Fibroblast of skin of right quadriceps (primary cell): Measurements from ENCODE around the gene NECTIN2.
"Not testable (repeated sequence)": the region's sequence is repeated elsewhere in the genome, so short reads cannot be mapped to it uniquely, and the experiment has no call there.

Experiments
- DNase-seq: peaks from one replicate; pipeline ENCODE4 v3.0.0-alpha.2; 2013

NECTIN2 gene

DNA sequence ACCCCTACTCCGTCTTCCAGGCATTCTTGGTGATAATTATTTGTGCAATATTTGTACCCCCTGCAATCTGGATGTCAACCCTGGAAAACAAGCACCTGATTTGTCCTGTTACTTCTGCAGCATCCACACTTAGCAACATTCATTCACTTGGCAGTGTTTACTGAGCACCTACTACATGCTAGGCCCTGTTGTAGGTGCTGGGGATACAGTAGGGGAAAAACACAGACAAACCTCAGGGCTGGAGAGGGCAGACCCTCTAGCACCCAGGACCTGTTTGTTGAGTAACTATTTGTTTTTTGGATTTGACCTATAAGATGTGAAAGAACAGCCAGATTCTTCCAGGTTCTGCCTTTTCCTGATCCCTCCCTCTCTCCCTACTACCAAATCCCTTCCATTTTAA, 9.5 kb downstream of the NECTIN2 start:
- DNase-seq, result no peak

DNA sequence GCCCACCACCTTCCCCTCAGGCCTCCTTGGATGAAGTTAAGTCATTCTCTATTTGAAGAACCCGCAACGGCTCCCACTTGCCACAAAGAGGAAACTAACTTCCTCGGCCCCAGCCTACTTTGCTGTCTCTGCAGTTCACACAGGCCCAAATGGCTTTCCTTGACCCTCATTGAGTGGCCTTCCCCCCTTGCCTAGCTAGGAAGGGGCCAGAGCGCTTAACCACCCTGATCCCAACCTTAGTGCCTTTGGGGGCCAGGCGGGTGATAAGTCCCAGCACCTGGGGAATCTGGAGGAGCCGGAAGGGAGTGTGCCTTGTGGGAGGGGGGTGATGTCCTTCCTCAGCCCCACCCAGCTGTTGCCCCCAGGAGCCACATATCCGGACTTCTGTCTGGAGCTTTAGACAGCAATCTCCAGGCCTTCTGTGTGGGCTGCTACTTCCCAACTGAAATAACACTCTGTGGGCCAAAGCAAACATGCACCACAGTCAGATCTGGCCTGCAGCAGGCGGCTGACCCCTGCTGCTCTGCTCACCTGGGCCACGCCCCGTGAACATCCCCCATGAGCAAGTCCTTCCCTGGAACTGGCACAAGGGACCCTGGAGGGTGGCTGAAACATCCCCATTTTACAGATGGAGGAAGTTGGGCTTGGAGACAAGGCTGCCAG, 10.5 kb downstream of the NECTIN2 start:
- no peak for DNase-seq

DNA sequence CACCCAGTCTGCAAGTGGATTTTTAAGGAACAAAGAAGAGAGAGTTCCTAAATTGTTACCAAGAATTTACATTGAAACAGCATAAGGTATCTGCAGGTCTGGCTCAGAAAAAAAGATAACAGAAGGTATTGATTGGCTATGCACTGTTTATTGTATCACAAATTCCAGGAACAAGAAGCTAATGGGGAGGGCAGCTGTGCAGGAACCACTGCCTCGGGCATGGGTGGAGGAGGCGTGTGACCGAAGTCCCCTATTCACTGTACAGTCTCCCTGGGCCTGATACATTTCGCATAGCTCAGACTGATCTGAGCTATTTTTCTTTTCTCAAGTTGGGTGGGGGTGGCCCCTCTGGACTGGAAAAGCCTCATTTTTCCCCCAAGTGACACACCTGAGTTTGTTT, 11.7 kb downstream of the NECTIN2 start:
- no peak for DNase-seq

DNA sequence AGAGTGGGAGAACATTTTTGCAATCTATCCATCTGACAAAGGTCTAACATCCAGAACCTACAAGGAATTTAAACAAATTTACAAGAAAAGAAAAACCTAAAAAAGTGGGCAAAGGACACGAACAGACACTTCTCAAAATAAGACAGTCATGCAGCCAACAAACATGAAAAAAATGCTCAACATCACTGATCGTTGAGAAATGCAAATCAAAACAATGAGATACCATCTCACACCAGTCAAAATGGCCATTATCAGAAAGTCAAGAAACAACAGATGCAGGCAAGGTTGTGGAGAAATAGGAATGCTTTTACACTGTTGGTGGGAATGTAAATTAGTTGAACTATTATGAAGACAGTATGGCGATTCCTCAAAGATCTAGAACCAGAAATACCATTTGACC, 15.5 kb downstream of the NECTIN2 start:
- not testable (repeated sequence) for DNase-seq

DNA sequence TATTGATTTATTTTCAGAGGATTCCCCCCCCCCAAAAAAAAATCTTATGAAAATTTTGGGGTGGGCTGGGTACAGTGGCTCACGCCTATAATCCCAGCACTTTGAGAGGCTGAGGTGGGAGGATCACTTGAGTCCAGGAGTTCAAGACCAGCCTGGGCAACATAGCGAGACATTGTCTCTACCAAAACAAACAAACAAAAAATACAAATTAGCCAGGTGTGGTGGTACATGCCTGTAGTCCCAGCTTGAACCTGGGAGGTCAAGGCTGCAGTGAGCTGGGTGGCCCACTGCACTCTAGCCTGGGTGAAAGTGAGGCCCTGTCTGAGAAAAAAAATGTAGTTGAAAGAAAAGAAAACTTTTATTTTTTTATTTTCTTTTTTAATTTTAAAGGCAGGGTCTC, 17.9 kb downstream of the NECTIN2 start:
- no peak for DNase-seq

DNA sequence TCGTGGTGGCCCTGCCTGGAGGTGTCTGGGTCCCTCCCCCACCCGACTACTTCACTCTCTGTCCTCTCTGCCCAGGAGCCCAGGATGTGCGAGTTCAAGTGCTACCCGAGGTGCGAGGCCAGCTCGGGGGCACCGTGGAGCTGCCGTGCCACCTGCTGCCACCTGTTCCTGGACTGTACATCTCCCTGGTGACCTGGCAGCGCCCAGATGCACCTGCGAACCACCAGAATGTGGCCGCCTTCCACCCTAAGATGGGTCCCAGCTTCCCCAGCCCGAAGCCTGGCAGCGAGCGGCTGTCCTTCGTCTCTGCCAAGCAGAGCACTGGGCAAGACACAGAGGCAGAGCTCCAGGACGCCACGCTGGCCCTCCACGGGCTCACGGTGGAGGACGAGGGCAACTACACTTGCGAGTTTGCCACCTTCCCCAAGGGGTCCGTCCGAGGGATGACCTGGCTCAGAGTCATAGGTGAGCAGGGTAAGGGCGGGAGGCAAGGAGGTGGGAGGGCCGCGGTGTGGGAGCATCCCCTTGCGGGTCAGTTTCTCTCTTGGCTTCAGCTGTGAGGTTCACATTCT, 19.2 kb downstream of the NECTIN2 start:
- DNase-seq, result no peak

DNA sequence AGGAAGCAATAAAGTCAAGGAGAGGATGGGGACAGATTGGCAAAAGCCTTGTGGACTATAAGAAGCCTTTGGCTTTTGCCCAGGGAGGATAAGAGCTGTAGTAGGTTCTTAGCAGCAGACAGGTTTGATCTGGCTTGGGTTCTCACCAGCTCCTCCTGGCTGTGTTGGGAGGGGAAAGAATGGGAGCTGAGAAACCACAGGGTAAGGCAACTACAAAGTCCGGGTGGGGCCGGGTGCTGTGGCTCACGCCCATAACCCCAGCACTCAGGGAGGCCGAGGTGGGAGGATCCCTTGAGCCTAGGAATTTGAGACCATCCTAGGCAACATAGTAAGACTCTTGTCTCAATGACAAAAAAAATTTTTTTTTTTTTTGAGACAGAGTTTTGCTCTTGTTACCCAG, 20.6 kb downstream of the NECTIN2 start:
- DNase-seq, result no peak

DNA sequence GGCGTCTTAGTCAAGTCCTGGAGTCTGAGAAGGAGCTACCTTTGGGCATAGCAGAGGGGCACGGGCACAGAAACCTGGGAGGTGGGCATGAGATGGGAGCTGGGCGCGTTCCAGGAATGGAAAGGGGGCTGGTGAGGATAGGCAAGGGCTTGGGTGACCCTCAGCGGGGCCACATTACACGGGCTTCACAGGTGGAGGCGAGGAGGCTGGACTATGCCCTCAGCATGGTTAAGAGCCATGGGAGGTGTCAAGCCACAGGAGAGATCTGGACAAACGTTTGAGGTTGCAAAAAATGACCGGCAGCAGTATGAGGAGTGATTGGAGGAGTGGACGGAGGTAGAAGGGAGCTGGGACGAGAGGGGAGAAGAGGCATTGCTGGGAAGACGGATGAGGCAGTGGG, 21.5 kb downstream of the NECTIN2 start:
- no peak for DNase-seq

DNA sequence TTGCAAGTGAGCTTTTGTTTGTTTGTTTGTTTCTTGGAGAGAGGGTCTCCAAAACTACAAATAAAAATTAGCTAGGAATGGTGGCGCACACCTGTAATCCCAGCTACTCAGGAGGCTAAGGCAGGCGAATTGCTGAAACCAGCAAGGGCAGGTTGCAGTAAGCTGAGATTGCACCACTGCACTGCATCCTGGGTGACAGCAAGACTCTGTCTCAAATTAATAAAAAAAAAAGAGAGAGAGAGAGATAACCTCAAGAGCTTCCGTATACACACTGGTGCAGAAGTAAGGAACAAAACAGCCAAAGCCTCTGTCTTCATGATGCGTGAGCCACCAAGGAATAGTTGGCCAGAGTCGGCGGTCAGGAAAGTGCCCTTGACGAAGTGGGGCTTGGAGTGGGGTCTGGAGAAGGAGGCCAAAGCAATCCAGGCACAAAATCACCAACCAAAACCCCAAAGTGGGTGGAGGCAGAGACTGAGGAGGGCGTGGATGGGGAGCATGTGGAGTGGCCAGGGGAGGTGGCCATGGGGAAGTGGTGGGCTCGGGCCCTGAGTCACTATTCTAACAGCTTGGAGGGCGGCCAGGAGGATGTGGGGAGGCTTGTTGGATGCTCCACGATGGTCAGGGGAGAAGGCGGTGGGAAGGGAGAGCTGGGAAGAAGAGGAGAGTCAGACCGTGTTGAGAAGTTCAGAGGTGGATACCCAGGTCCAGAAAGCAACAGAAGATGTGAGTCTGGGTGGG, 23.8 kb downstream of the NECTIN2 start:
- peak; percentile 68 for DNase-seq

DNA sequence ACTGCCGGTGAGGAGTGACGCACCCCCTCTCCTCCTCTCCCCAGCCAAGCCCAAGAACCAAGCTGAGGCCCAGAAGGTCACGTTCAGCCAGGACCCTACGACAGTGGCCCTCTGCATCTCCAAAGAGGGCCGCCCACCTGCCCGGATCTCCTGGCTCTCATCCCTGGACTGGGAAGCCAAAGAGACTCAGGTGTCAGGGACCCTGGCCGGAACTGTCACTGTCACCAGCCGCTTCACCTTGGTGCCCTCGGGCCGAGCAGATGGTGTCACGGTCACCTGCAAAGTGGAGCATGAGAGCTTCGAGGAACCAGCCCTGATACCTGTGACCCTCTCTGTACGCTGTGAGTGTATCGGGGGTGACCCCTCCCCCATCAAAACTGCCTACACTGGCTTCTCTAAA, 25.7 kb downstream of the NECTIN2 start:
- no peak for DNase-seq

DNA sequence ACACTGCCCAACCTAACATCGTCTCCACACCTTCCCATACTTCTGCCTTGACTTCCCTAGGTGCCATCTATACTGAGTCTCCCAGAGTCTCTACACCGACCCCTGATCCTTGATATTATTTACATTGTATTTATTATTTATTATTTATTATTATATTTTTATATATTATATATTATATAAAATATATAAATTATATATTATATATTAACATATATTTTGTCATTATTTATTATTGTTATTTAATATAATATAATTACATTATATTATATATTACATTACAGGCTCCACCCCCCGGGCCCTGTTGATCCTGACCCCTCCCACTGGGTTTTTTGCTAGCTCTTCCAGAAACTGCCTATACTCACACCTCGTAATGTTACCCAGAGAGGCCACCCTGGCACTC, 26.6 kb downstream of the NECTIN2 start:
- no peak for DNase-seq

DNA sequence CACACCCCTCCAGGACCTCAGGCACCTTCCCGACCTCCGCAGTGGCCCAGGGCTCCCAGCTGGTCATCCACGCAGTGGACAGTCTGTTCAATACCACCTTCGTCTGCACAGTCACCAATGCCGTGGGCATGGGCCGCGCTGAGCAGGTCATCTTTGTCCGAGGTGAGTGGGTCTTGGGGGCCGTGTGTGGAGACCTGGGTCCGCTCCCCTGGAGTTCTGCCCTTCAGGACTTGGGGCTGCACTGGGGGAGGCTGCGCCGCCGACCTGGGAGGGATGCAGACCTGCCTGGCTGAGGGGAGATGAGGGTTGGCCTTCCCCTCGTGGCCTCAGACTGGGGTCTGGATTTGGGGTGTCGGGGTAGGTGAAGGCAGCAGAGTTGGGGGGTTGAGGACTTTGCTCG, 28.2 kb downstream of the NECTIN2 start:
- DNase-seq, result no peak

DNA sequence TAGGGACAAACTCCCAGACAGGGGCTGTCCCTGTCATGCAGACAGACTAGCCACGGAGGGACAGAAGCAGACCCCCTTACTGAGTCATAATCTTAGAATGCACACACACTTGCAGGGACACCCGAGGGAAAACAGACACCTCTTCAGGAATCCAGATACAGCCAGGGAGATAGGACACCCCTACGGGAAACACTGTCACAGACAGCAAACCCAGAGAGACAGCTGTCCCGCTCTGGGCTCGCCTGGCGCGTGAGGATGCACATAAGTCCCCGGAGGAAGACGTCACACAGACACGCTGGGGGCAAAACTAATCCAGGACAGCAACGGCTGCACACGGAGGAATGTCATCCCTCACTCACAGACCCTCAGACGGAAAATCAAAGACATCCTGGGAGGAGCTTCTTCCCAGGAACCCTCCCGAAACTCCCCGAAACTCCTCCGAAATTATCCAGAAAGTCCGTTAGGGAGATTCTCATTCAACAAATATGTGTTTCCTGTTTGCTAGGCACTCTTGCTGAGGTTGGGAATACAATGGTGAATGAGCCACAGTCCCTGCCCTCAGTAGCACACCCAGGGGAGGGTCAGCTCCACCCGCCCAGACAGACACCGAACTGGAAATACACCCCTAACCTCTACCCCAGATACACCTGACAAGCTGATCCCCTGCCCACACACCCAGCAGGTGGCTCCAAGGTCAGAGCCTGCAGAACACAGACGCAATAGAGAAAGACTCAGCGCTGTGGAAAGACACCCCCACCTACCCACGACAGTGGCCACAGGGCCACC, 29.8 kb downstream of the NECTIN2 start:
- peak; percentile 42 for DNase-seq

DNA sequence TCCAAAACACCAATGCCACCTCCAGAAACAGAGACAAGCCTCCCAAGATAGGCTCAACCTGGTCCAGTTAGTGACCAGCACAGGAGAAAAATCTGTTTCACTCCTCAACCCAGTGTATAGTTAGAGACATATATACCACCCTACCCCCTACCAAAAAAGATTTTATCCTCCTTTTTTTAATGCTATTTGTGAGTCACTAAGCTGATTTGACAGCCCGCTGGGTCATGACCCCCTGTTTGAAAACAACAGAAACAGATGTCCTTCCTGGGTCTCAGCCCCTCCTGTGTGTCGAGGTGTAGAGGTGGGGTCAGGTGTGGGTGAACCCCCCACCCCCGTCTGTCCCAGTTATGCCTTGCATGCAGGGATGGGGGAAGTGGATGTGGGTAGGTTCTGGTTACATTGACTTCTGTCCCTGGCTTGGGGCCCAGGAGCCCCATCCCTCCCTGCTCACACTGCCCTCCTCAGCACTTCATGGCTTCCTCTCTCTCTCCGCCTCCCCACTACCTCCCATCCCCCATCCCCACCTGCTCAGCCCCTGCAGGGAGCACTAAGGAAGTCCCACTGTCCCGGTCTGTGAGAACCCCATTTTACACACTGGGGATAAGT, 30.9 kb downstream of the NECTIN2 start:
- no peak for DNase-seq

DNA sequence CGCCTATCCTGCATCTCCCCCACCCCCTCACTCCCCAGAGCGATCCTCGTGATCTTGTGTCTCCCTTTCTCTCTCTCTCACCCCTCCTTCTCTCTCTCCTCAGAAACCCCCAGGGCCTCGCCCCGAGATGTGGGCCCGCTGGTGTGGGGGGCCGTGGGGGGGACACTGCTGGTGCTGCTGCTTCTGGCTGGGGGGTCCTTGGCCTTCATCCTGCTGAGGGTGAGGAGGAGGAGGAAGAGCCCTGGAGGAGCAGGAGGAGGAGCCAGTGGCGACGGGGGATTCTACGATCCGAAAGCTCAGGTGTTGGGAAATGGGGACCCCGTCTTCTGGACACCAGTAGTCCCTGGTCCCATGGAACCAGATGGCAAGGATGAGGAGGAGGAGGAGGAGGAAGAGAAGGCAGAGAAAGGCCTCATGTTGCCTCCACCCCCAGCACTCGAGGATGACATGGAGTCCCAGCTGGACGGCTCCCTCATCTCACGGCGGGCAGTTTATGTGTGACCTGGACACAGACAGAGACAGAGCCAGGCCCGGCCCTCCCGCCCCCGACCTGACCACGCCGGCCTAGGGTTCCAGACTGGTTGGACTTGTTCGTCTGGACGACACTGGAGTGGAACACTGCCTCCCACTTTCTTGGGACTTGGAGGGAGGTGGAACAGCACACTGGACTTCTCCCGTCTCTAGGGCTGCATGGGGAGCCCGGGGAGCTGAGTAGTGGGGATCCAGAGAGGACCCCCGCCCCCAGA, 32.2 kb downstream of the NECTIN2 start:
- DNase-seq, result no peak

DNA sequence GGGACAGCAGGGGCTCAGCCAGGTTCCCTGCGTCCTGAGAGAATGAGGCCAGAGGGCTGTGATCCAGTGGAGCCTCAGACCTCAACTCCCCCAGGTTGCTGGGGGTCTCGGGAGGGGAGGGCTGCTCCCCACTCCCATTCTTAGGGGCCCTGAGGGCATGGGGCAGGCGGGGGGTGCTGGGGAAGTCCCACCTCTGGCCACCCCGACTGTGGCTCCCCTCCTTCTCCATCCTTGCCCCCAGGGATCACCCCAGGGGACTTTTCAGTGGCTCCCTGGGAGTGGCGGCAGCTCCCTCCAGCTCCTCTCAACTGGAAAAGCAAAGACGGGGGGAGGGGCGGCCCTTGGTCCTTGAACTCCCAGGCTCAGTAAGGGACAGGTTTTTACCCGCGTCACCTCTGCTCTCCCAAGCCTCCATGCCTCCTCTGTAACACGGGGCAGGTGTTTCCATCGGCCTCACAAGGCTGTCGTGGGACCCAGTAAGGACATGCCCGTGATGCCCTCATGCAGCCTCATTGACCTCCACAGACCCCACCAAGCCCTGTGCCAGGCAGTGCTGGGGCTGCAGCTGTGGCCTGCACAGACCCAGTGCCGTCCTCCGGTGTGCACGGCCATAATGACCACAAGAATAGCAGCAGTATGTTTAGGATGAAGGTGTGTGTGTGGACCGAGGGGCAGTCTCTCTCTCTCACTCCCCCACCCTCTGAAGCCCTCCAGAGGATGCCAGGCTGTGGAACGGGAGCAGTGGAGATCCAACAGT, 33.4 kb downstream of the NECTIN2 start:
- no peak for DNase-seq

DNA sequence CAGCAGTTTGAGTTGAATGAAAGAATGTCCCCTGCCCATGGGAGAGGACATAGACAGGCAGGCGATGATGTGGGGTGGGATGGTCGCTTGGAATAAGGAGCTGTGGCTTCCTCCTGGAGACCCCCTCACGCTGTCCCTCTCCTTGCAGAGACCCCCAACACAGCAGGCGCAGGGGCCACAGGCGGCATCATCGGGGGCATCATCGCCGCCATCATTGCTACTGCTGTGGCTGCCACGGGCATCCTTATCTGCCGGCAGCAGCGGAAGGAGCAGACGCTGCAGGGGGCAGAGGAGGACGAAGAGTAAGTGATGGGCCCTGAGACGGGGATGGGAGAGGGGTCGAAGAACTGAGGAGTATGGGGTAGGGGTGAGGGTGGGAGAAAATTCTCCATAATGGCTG, 36.0 kb downstream of the NECTIN2 start:
- no peak for DNase-seq

DNA sequence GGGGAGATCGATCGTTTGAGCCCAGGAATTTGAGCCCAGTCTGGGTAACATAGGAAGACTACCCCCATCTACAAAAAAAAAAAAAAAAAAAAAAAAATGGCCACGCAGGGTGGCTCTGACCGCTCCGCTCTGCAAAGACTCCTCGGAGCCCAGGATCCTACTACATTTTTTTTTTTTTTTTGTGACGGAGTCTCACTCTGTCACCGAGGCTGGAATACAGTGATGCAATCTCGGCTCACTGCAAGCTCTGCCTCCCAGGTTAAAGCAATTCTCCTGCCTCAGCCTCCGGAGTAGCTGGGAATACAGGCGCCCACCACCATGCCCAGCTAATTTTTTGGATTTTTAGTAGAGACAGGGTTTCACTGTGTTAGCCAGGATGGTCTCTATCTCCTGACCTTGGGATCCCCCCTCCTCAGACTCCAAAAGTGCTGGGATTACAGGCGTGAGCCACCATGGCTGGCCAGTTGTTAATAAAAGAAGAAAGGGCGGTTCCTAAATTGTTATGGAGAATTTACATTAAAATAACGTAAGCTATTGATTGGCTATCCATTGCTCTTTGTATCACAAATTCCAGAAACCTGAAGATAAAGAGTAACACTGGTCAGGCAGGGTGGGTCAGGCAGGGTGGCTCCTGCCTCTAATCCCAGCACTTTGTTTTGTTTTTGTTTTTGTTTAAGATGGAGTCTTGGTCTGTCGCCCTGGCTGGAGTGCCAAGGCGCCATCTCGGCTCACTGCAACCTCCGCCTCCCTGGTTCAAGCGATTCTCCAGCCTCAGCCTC, 36.7 kb downstream of the NECTIN2 start:
- DNase-seq, result not testable (repeated sequence)

DNA sequence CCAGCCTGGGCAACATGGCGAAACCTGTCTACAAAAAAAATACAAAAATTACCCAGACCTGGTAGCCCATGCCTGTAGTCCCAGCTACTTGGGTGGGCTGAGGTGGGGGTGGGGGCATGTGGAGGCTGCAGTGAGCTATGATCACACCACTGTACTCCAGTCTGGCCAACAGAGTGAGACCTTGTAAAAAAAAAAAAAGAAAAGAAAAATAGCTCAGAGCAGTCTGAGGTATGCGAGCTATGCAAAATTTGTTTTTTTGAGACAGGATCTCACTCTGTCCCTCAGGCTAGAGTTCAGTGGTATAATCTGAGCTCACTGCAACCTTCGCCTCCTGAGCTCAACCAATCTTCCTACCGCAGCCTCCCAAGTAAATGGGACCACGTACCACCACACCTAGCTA, 37.8 kb downstream of the NECTIN2 start:
- DNase-seq, result peak; percentile 17

DNA sequence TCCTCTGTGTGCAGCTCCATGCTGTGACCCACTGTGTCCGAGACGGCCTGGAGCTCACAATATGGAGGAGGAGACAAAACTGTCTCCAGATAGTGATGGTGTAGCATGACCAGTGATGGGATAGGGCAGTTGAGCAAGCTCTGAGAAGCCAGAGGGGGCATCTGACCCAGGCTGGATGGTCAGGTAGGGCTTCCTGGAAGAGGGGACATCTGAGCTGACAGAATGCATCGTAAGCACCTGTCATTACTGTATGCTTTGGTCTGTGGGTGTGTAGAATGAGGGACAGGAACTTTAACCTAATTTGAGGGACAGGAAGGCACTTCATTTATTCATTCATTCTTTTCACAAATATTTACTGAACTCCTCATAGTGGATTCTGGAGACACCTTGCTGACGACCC, 38.5 kb downstream of the NECTIN2 start:
- DNase-seq, result no peak

DNA sequence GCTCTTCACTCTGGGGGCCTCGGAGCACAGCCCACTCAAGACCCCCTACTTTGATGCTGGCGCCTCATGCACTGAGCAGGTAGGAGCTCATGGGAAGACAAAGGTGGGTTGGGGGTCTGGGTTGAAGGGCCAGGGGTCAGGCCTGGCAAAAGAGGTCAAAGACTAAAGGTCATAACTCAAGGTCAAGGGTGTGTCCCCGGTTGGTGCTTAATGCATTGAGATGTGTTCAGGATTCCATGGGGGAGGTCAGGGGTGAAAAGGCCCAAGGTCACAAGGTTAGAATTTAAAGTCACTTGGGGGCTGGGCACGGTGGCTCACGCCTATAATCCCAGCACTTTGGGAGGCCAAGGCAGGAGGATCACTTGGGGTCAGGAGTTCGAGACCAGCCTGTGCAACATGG, 40.0 kb downstream of the NECTIN2 start:
- no peak for DNase-seq
